Femur (tissue), 1 donor: ENCODE measurements around the gene DNAH2.
"Not testable (repeated sequence)": the region's sequence is repeated elsewhere in the genome, so short reads cannot be mapped to it uniquely, and the experiment has no call there.

Source experiments
- DNase-seq: peaks from one replicate; pipeline ENCODE4 v3.0.0-alpha.2; 2017

DNAH2 gene

GRCh38 chr17:7852919-7853690, 135.6 kb downstream of the DNAH2 start:
- DNase-seq: peak; percentile 28

- no peak for DNase-seq
These were observed 136.1 kb downstream of the DNAH2 start for GRCh38 chr17:7853691-7854038.

DNA sequence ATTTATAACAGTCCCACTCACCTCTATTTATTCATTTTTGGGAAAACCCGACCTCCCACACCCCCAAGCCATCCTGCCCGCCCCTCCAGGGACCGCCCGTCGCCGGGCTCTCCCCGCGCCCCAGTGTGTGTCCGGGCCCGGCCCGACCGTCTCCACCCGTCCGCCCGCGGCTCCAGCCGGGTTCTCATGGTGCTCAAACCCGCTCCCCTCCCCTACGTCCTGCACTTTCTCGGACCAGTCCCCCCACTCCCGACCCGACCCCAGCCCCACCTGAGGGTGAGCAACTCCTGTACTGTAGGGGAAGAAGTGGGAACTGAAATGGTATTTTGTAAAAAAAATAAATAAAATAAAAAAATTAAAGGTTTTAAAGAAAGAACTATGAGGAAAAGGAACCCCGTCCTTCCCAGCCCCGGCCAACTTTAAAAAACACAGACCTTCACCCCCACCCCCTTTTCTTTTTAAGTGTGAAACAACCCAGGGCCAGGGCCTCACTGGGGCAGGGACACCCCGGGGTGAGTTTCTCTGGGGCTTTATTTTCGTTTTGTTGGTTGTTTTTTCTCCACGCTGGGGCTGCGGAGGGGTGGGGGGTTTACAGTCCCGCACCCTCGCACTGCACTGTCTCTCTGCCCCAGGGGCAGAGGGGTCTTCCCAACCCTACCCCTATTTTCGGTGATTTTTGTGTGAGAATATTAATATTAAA, 136.7 kb downstream of the DNAH2 start:
- DNase-seq: no peak

GRCh38 chr17:7854851-7855659, 137.5 kb downstream of the DNAH2 start, which contains the start of gene TMEM88:
TSS of gene TMEM88 (plus strand) at chr17:7855066. CDS start at chr17:7855075, 9 bp downstream.
- peak; percentile 39 for DNase-seq

- DNase-seq: peak; percentile 49
These were observed 138.1 kb downstream of the DNAH2 start for GRCh38 chr17:7855660-7856010.

DNA sequence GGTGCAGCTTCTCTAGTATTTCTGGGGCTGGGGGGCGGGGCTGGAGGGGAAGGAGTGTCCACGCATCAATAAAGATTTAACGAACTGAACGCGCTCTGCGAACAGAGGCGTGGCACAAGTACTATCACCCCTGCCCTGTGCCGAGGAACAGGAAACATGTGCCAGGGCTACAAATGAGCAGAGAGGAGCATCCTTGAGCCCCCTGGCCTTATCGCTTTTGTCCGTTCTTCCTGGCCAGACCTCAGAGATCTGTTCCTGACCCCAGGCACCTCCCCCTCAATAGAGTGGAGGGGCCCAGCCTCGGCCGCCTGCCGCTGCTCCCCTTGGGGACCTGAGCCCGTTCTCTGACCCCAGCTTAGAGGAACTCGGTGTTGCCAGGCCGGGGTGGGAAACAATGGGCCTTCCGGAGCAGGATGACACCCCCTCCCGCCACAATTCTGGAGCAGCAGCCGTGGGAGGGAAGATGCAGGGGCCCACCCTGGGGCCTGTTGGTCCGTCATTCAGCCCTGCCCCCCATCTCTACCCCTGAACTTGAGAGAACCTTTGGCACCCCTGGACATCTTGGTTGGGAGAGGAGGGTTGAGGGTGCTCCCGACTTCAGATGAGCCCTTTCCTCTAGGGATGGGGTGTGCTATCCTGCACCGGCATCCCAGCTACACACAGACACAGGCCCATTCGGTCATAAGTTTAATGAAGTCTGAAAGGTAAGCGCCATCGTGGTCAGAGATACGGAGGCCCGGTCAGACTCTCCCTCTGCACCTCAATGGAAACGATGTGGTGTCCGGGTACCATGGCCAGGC, 138.7 kb downstream of the DNAH2 start:
- DNase-seq: peak; percentile 83

- DNase-seq: peak; percentile 99
These were observed 139.5 kb downstream of the DNAH2 start, which contains the start of gene NAA38 for GRCh38 chr17:7856811-7857712. TSS of gene NAA38 (minus strand) at chr17:7857559. CDS start at chr17:7857463, 96 bp downstream.

DNA sequence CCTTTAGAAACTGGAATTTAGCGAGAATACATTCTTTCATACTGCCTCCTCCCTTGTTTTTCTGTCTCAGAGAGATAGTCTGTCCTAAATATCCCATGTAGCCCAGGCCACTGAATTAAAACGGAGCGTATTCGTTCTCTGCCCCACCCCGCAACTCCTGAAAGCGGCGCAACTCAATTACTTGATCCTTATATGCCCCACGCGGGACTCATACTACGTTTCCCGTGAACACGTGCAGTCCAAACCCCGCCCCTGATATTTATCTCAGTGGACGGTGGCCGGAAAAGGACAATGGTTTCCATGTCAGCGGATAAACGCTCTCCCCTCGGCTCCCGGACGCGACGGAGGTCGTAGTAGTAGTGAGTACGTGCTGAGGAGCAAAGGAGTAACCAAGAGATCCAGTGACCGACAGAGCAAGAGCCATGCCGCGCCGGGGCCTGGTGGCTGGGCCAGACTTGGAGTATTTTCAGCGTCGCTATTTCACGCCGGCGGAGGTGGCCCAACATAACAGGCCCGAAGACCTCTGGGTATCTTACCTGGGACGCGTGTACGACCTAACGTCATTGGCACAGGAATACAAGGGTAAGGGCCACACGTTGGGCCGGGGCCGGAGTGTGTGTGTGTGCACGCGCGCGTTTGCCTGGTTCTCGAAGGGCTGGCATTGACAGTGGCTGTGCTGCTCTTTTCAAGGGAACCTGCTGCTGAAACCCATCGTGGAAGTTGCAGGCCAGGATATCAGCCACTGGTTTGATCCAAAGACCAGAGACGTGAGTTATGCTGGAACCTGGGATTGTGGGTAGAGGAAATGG, 140.4 kb downstream of the DNAH2 start, which contains the start of gene CYB5D1:
Gene CYB5D1 (plus strand): TSS at position 291 of the 809 bp plus-strand sequence. CDS start 132 bp downstream, at position 423.
- DNase-seq: peak; percentile 94

DNA sequence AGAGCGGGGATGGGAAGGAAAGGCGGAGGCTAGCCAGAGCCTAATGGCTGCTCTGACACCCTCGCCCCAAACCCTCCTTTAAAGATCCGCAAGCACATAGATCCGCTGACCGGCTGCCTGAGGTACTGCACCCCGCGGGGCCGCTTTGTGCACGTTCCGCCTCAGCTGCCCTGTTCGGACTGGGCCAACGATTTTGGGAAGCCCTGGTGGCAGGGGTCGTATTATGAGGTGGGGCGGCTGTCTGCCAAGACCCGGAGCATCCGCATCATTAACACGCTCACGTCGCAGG, 140.9 kb downstream of the DNAH2 start:
- peak; percentile 62 for DNase-seq

- no peak for DNase-seq
These were observed 141.5 kb downstream of the DNAH2 start for GRCh38 chr17:7859028-7859427.

DNA sequence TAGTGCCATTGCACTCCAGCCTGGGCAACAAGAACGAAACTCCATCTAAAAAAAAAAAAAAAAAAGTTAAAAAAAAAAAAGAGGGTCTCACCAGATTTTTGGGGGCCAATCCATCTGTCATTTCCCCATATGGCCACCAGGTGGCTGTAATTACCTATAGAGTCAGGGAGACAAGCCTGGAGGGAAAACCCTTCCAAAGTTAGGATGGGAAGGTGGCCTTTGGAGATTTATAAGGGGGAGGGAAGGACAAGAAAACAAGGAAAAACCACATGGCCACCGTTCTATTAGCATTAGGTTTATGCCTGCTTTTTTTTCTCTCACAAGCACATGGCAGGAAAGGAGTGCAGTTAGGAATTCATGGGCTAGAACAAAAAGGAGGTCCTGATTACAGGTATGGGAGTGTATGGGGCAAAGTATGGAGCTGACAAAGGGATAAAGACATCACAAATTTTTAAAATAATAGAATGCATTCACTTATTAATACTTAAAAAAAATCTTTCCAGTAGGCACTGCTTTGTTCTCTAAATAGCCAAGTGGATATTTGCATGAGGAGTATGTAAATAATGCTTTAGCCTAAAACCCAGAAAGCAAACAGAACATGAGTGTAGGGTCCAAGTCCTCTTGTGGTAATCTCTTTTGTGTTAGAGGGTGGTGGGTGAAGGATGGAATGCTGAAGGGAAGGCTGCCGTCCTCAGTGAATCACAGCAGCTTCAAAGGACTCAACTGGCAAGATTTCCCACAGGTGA, 145.3 kb downstream of the DNAH2 start:
- DNase-seq: peak; percentile 55

DNA sequence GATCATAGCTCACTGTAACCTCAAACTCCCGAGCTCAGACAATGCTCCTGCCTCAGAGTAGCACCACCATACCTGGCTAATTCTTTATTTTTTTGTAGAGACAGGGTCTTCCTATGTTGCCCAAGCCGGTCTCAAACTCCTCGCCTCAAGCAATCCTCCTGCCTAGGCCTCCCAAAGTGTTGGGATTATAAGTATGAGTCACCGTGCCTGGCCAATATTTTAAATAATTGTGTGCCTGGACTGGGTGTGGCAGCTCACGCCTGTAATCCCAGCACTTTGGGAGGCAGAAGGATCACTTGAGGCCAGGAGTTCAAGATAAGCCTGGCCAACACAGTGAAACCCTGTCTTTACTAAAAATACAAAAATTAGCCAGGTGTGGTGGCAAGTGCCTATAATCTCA, 146.8 kb downstream of the DNAH2 start:
- DNase-seq: not testable (repeated sequence)

GRCh38 chr17:7864995-7865650, 147.6 kb downstream of the DNAH2 start:
- DNase-seq: no peak

DNA sequence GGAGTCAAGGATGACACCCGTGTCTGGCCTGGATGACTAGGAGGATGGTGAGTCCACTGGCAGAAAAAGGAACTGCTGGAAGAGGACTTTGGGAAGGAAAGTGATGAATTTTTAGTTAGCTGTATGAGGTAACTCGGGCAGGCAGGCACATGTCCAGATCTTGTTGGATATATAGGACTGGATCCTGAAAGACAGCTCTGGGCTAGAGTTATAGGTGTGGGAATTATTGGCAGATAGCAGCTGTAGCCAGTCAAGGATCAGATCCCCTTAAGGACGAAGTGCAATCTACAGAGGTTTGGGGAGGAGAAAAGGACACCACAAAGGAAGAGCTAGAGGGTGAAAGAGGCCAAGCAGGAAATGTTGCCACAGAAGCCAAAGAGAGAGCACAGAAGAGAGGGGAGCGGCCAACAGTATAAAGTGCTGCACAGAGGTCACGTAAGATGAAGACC, 150.4 kb downstream of the DNAH2 start:
- no peak for DNase-seq

DNA sequence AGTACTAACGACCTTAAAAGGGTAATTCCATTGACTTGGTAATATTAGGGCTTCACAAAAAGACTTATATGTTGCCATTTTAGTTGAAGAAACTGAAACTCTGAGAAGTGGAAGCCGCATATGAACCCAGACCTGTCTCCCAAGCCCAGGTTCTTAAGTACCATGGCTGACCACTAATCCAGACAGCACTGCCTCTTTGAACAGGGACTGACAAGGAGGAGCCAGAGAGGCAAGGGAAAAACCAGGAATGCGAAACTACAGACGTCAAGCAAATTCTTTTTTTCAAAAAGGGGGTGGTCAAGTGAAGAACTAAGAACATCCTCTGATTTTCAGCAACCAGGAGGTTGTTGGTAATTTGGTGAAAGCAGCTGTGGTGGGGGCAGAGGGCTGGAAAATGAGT, 155.5 kb downstream of the DNAH2 start:
- DNase-seq: no peak

- no peak for DNase-seq
These were observed 158.3 kb downstream of the DNAH2 start for GRCh38 chr17:7875804-7876370.

DNA sequence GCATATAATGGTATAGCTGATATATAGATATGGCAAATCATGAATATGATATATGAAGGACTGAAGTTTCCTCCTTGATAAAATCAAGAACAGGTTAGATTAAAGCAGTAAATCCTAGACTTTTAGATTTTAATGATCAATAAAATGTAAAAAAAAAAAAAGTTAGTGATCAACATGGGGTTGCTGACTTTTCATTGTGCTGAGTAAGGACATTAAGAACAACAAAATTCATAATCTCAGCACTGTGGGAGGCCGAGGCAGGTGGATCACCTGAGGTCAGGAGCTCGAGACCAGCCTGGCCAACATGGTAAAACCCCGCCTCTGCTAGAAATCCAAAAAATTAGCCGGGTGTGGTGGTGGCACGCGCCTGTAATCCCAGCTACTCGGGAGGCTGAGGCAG, 160.7 kb downstream of the DNAH2 start:
- no peak for DNase-seq

- no peak for DNase-seq
These were observed 162.7 kb downstream of the DNAH2 start for GRCh38 chr17:7880076-7880868.
